Uterus (tissue), 4 donors: ENCODE results near the gene UBE2K. TPM values are rescaled to one million over a fixed set of nuclear protein-coding genes. Genes with fewer than 3 reads are reported as not detected.
"Not testable (repeated sequence)": the region's sequence is repeated elsewhere in the genome, so short reads cannot be mapped to it uniquely, and the experiment has no call there.

ENCODE experiments used
- DNase-seq, 2 donors: peaks; one replicate each; pipeline ENCODE4 v3.0.0-alpha.2; 2019 to 2020
- H3K27ac ChIP-seq, 2 donors: fragments of 200-600 bp; sonication (generic); 1 replicate in 1 of 2; 2 replicates in 1 of 2; pipeline ENCODE4 v1.5.1; 2016 to 2018
- H3K27me3 ChIP-seq, 2 donors: fragments of 200-600 bp; sonication (generic); one replicate each; pipeline ENCODE4 v1.5.1; 2018 to 2019; ENCODE audit warnings: control low read depth in 1 of 2
- H3K36me3 ChIP-seq, 2 donors: fragments of 200-600 bp; sonication (generic); one replicate each; pipeline ENCODE4 v1.5.1; 2019; ENCODE audit warnings: control low read depth in 1 of 2
- H3K4me1 ChIP-seq, 2 donors: fragments of 200-600 bp; sonication (generic); one replicate each; pipeline ENCODE4 v1.5.1; 2018 to 2019; ENCODE audit warnings: control low read depth in 1 of 2
- H3K4me3 ChIP-seq, 2 donors: fragments of 200-600 bp; sonication (generic); 1 replicate in 1 of 2; 2 replicates in 1 of 2; pipeline ENCODE4 v1.5.1; 2018 to 2019; ENCODE audit warnings: mild to moderate bottlenecking in 1 of 2
- H3K9me3 ChIP-seq, 2 donors: fragments of 200-600 bp; sonication (generic); one replicate each; pipeline ENCODE4 v1.5.1; 2019; ENCODE audit warnings: control low read depth in 1 of 2
- CTCF ChIP-seq, 4 experiments: fragments of 200-600 bp in 2 of 4; fragments of 450-650 bp in 2 of 4; sonication (generic) in 2 of 4; IDR thresholded peaks; one replicate each; pipeline ENCODE4 v1.5.1; 2016 to 2019; ENCODE audit warnings: antibody characterized with exemption in 4 of 4, mild to moderate bottlenecking in 2 of 4, moderate library complexity in 1 of 4
- POLR2A ChIP-seq, 2 donors: fragments of 450-650 bp; IDR thresholded peaks; one replicate each; pipeline ENCODE4 v1.6.1; 2016; ENCODE audit warnings: antibody characterized with exemption in 2 of 2, mild to moderate bottlenecking in 1 of 2, moderate library complexity in 1 of 2
- intact Hi-C: fragments of 100-400 bp; cut with DNase I; formaldehyde crosslinking; loops from one replicate; pipeline ENCODE4 v1.15.1; 2023; ENCODE audit warnings: low total_unique reads
- total RNA-seq, 4 donors: library from RNA; depleted of rRNA in 3 of 4; stranded (reverse); fragments of >200 nt in 3 of 4; gene quantifications; one replicate each; pipeline versions ENCODE4 v1.1.0 to v1.2.4, GENCODE V29; 2014 to 2023
- donor health status: DM: yes; HTN: yes; CAD: no.

UBE2K gene
- total RNA-seq, 4 donors from 2014 or later = 38.8 to 142 (median 61.5) TPM

- Histone ChIP-seq H3K36me3 (no peaks in the 10 kb centered on the region), H3K27me3 (no peaks in the 10 kb centered on the region), H3K9me3 (no peaks in the 10 kb centered on the region), H3K4me1 (no peaks in the 10 kb centered on the region), H3K27ac (peak overlapping the region in 1 of 2 donors; percentile 39), H3K4me3 (no peak overlapping the region)
- DNase-seq = no peak
- TF ChIP-seq POLR2A (IDR thresholded peaks at IDR 0.05) (no peak), CTCF (IDR thresholded peaks at IDR 0.05) (no peak)
- intact Hi-C loops = no loop called here
Observed at GRCh38 chr4:39655211-39655610, 42.7 kb upstream of the UBE2K start.

- H3K36me3 ChIP-seq = no peaks in the 10 kb centered on the region
- intact Hi-C loops = no loop called here
- DNase-seq = peak; percentile 22 to 42
- H3K4me3 ChIP-seq = no peak overlapping the region
- H3K27ac ChIP-seq = no peak overlapping the region
- H3K27me3 ChIP-seq = no peaks in the 10 kb centered on the region
- no peaks in the 10 kb centered on the region for H3K4me1 ChIP-seq
- no peak for TF ChIP-seq POLR2A (IDR thresholded peaks at IDR 0.05)
- TF ChIP-seq CTCF (IDR thresholded peaks at IDR 0.05) = no peak
- no peaks in the 10 kb centered on the region for H3K9me3 ChIP-seq
Observed at GRCh38 chr4:39655876-39656275, 42.1 kb upstream of the UBE2K start.

GRCh38 chr4:39656638-39657037, 41.3 kb upstream of the UBE2K start:
- H3K9me3 ChIP-seq, H3K4me1 ChIP-seq, H3K36me3 ChIP-seq, DNase-seq, H3K27ac ChIP-seq, H3K27me3 ChIP-seq, intact Hi-C loops, H3K4me3 ChIP-seq: not testable (repeated sequence)

DNA sequence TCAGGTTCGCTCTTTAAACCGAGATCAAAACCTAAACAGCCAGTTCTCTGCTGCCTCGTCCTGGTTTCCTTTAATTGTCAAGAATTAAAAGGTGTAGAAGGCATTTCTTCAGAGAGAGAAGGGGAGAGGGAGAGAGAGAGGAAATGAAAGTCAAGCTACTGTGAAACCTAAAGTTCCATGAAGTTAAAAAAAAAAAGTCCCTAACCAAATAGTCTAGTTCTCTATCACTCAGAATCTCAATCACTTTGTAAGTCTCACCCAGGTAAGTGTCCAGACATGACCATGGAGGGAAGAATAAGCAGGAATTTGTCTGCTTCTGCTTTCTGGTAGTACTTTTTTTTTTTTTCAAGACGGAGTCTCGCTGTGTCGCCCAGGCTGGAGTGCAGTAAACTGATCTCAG, 40.5 kb upstream of the UBE2K start:
- no peak for DNase-seq
- H3K27ac ChIP-seq = no peak overlapping the region
- intact Hi-C loops = no loop called here
- H3K27me3 ChIP-seq = no peaks in the 10 kb centered on the region
- TF ChIP-seq POLR2A (IDR thresholded peaks at IDR 0.05) (no peak), CTCF (IDR thresholded peaks at IDR 0.05) (no peak)
- no peak overlapping the region for H3K4me3 ChIP-seq
- no peaks in the 10 kb centered on the region for H3K9me3 ChIP-seq
- no peaks in the 10 kb centered on the region for H3K36me3 ChIP-seq
- no peaks in the 10 kb centered on the region for H3K4me1 ChIP-seq

GRCh38 chr4:39658756-39659155, 39.2 kb upstream of the UBE2K start:
- Histone ChIP-seq H3K4me1 (no peaks in the 10 kb centered on the region), H3K9me3 (no peaks in the 10 kb centered on the region), H3K36me3 (no peaks in the 10 kb centered on the region), H3K4me3 (no peak overlapping the region), H3K27ac (no peak overlapping the region), H3K27me3 (no peaks in the 10 kb centered on the region)
- TF ChIP-seq POLR2A (IDR thresholded peaks at IDR 0.05) (no peak), CTCF (IDR thresholded peaks at IDR 0.05) (no peak)
- intact Hi-C loops = no loop called here
- no peak for DNase-seq

GRCh38 chr4:39660045-39660444, 37.9 kb upstream of the UBE2K start:
- no peak for DNase-seq
- no peaks in the 10 kb centered on the region for H3K4me1 ChIP-seq
- H3K36me3 ChIP-seq = no peaks in the 10 kb centered on the region
- intact Hi-C loops = no loop called here
- no peak overlapping the region for H3K4me3 ChIP-seq
- H3K27ac ChIP-seq = no peak overlapping the region
- H3K9me3 ChIP-seq = no peaks in the 10 kb centered on the region
- no peak for TF ChIP-seq POLR2A (IDR thresholded peaks at IDR 0.05)
- no peak for TF ChIP-seq CTCF (IDR thresholded peaks at IDR 0.05)
- no peaks in the 10 kb centered on the region for H3K27me3 ChIP-seq
